Embryonic facial prominence (tissue), 1 donor: Measurements from ENCODE around the gene GRM7.

Source experiments
- DNase-seq: peaks from one replicate; pipeline ENCODE4 v3.0.0-alpha.2; 2016; ENCODE audit errors: extremely low spot score

Gene GRM7

GRCh38 chr3:7581831-7582230 lies 720.9 kb downstream of the GRM7 start:
- DNase-seq = no peak

- DNase-seq = no peak
These were observed 724.1 kb downstream of the GRM7 start for GRCh38 chr3:7585052-7585451.

GRCh38 chr3:7588236-7588635 lies 727.3 kb downstream of the GRM7 start:
- no peak for DNase-seq

GRCh38 chr3:7589526-7589925 lies 728.6 kb downstream of the GRM7 start:
- no peak for DNase-seq

DNA sequence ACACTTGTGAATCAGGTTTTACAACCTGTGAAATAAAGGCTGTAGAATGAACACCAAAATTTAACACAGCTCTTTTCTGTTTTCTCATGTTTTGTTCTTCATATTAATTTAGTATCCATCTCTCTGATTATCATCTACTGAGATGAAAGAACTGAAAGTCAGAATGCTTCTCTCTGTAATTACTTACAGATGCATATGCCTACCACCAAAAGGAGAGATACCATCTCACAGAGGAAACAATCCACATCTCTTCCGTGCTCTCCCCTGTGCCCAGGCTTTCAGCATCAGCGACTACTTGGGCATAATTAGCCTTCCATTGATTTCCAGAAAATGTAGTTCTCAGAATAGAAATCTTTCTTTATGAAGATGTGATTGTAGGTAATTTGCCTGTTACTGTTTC lies 741.4 kb downstream of the GRM7 start:
- no peak for DNase-seq

DNA sequence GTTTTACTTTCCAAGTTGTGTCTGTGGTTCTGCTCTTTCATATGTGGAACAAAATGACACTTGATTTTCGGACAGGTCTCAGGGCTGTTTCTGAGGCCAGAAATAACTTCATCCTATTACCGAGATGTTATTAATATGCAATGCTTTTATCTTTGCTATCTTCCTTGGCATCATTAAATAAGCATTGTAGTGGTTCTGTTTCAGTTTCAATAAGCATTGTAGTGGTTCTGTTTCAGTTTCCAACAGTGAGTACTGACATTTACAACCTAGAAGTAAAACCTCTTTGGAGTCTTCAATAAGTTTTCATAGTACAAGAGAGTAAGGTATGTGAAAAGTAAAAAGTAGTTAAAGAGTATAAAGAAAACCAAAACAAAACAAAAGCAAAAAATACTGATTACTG lies 746.2 kb downstream of the GRM7 start:
- DNase-seq = no peak

DNA sequence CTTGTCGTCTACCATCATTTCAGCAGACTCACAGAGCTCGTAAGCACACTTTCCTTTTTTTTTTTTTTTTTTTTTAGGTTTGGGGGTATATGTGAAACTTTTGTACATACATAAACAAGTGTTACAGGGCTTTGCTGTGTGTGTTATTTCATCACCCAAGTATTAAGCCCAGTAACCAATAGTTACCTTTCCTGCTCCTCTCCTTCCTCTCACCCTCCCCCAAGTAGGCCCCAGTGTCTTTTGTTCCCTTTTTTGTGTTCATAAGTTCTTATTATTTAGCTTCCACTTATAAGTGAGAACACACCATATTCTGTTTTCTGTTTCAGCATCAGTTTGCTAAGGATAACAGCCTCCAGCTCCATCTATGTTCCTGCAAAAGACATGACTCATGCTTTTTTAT lies 746.8 kb downstream of the GRM7 start:
- DNase-seq = no peak

GRCh38 chr3:7610634-7611033 lies 749.7 kb downstream of the GRM7 start:
- no peak for DNase-seq

- no peak for DNase-seq
These were observed 754.1 kb downstream of the GRM7 start for GRCh38 chr3:7615043-7615442.

DNA sequence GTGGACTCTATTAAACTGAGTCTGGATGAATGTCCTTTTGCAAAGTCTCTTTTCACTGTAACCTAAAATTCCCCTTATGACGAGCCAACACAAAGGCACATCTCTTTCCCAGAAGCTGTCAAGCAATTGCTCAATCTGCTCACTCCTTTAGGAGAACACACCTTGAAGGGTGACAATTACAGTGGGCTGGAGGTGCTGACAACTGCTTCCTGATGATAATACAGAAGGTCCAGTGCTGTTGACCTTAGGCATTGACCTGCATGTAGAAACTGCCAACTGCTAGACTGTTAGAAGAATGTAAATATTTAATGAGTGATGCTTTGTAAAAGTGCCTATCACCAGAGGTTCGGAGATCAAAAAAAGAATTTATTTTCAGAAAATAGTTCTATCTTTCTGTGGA lies 757.7 kb downstream of the GRM7 start:
- no peak for DNase-seq

DNA sequence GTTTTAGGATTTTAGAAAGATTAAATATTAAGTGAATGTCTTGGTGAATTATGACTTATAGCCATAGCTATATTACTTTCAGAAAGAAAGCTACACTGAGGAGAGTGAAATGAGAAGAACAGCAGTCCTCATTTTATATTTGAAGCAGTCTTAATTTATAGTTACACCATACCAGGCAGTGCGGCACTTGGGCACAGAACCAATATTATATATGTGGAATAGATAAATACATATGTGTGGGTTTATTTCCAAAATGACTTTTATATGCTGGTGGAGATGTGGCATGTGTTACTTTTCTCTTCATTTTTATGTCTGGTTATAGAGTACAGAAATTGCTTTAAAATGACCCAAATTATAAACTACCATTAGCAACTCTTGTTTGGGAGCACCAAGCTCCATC lies 759.5 kb downstream of the GRM7 start:
- DNase-seq = no peak

DNA sequence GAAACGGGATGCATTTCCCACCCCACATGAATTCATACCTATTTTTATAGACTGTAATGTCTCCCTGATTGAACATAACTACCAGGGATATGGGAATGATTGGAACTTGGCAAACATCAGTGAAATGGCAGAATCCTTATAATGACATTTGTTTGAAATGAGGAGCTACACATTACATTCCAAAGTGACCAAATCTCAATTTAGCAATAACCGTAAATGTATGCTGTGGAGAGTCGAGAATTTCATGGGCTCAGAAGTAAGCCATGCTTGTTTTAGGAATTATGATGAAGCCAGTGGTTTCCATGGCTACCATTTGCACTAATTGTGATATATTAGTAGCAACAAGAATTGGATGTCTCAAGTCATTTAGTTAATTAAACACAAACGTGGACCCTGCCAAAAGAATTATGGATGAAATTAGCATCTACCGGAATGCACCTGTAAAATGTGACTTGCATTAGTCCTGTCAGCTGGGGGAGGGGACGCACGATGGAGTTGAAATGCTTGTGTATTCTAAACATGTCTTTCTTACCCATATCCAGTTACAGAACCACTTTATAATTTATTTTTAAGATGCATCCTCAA lies 760.2 kb downstream of the GRM7 start:
- DNase-seq = no peak

DNA sequence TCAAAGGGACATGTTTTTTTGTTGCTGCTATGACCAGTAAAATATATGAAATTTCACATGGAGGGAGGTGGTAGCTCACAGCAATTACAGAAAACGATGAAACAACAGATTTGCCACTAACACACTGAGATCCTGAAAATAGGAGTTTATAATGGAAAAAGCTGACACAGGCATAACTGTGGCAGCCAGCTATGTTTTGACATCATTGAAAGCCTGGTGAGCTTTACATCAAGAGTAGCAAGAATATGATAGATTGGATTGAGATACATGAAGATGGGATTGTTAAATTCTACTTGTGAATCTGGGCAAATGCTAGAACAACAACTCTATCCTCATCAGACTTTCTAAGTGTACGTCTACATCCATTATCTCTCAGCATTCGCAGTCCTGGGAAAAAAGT lies 760.7 kb downstream of the GRM7 start:
- no peak for DNase-seq

GRCh38 chr3:7625021-7625420 lies 764.1 kb downstream of the GRM7 start:
- no peak for DNase-seq

DNA sequence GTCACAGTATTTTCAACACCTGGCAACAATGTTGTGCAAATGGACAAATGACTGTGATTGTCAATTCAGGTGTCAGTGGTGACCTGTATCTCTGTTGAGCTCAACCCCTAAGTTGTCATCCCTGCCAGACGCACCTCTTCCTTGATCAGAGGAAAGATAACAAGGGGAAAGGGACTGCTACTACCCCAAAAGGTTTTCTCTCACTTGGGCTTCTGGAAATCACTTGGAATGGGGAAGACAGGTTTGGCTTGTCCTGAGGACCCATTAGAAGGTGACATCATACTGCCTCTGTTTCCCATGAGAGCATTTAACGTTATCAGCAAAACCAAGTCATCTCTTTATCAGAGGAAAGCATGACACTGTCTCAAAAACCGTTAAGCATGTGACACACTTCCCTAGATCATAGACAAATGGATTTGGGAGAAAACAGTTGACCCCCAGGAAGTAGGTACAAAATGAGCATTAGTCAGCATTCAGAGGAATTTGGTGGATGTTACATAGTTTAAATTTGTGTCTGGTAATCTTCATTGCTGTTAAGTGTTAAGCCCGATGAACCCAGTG lies 769.5 kb downstream of the GRM7 start:
- no peak for DNase-seq

DNA sequence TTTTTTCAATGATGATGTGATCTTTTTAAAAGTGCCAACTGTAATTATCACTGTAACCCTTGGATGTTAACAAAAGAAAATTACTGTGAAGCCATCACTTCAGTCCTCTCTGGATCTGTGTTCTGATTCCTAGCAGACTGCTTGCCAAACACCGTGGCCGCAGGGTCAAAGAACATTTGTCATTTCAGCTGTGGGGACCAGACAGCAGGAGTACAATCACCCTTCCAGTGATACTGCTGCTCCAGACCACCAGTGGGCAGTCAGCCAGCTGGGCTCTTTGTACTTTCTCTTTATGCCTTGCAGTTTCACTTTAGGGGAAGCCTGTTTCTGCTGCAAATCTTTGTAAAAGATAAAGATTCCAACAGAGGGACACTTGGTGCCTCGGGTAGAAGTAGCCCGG lies 770.0 kb downstream of the GRM7 start:
- no peak for DNase-seq

DNA sequence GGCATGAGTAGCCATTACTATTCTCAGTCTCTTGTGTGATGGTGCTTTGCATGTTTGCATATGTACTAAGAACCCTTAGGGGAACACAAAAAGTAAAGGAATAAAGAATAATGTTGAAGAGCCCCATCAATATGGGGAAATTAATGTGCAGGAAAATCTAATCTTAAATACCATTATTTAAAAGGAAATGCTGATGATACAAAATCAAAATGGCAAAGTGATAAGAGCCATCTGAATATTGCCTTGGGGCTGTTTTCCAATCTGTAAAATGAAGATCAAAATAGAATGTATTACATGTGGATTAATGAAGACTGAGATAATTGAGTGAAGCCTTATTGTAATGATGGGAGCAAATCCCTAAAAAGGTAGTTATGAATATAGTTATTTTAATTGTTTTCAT lies 771.4 kb downstream of the GRM7 start:
- no peak for DNase-seq

GRCh38 chr3:7637694-7638093 lies 776.8 kb downstream of the GRM7 start:
- DNase-seq = no peak

GRCh38 chr3:7638103-7638502 lies 777.2 kb downstream of the GRM7 start:
- DNase-seq = no peak

DNA sequence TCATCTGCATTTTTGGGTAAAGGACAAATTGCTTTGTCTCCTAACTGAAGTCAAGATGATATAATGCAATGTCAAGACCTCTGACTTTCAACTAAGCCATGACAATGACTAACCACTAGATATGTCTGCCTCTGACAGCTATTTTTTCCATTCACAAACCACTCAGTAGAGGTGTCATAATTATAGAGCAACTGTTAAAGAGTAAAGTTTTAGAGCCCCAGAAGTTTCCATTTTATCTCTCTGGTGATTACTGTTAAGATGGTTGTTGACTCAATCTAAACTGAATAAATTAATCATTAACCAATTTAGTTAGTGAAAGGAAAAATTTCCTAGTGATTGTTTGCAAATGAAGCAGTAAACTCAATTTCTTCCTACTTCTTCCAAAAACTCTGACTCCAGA lies 779.9 kb downstream of the GRM7 start:
- DNase-seq = no peak

GRCh38 chr3:7646851-7647250 lies 785.9 kb downstream of the GRM7 start:
- no peak for DNase-seq

- DNase-seq = no peak
These were observed 789.6 kb downstream of the GRM7 start for GRCh38 chr3:7650466-7650865.

DNA sequence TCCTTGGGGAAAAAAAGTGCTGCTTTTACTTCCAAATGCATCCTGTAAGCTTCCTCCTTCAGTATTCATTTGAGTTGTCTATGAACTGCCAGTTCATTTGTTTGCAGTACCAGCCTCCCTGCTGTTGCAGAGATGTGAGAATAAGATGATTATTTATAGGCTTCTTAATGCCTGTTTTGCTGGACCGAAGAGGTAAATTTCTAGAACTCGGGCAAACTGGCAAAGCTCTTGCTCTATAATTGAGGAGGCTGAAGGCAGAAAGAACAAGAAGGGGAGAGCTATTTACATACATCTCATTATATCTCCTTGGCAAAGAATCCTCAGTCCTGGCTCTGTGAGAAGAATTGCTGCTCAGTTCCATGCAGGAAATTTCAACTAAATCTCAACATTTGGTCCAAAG lies 790.4 kb downstream of the GRM7 start:
- no peak for DNase-seq
